Measurements from ENCODE around the gene HLF.

HLF gene

GRCh38 chr17:55330344-55330933 lies 65.7 kb downstream of the HLF start:
- Histone ChIP-seq H3K27ac (no peak overlapping the region), H3K36me3 (replicated peaks) (no peaks in the 10 kb centered on the region), H3K27me3 (replicated peaks) (no peaks in the 10 kb centered on the region), H3K4me3 (ENCODE audit: low read depth, low read length) (no peak overlapping the region)
- in situ Hi-C loops (cut with HindIII; ENCODE audit: low pct_ligation_motif_present, low sequenced_read_pairs) = no loop called here
- TF ChIP-seq CTCF (IDR thresholded peaks at IDR 0.05; ENCODE audit: low read depth, low read length, missing control alignments) = no peak
- DNase-seq = no peak

GRCh38 chr17:55332296-55333041 lies 67.7 kb downstream of the HLF start:
- no peaks in the 10 kb centered on the region for H3K36me3 ChIP-seq (replicated peaks)
- in situ Hi-C loops (cut with HindIII; ENCODE audit: low pct_ligation_motif_present, low sequenced_read_pairs) = no loop called here
- no peak for DNase-seq
- H3K27me3 ChIP-seq (replicated peaks) = no peaks in the 10 kb centered on the region
- H3K4me3 ChIP-seq (ENCODE audit: low read depth, low read length) = no peak overlapping the region
- no peak for TF ChIP-seq CTCF (IDR thresholded peaks at IDR 0.05; ENCODE audit: low read depth, low read length, missing control alignments)
- H3K27ac ChIP-seq = no peak overlapping the region

- DNase-seq = peak; percentile 21
- Histone ChIP-seq H3K4me3 (ENCODE audit: low read depth, low read length) (no peak overlapping the region), H3K27ac (no peak overlapping the region), H3K27me3 (replicated peaks) (no peaks in the 10 kb centered on the region), H3K36me3 (replicated peaks) (no peaks in the 10 kb centered on the region)
- TF ChIP-seq CTCF (IDR thresholded peaks at IDR 0.05; ENCODE audit: low read depth, low read length, missing control alignments) = no peak
- in situ Hi-C loops (cut with HindIII; ENCODE audit: low pct_ligation_motif_present, low sequenced_read_pairs) = no loop called here
Measured at GRCh38 chr17:55334285-55334684, 69.5 kb downstream of the HLF start.

- in situ Hi-C loops (cut with HindIII; ENCODE audit: low pct_ligation_motif_present, low sequenced_read_pairs) = no loop called here
- DNase-seq = no peak
- Histone ChIP-seq H3K4me3 (ENCODE audit: low read depth, low read length) (no peak overlapping the region), H3K27ac (no peak overlapping the region), H3K36me3 (replicated peaks) (no peaks in the 10 kb centered on the region), H3K27me3 (replicated peaks) (no peaks in the 10 kb centered on the region)
- no peak for TF ChIP-seq CTCF (IDR thresholded peaks at IDR 0.05; ENCODE audit: low read depth, low read length, missing control alignments)
Measured at GRCh38 chr17:55334881-55335540, 70.3 kb downstream of the HLF start.

GRCh38 chr17:55335625-55336024 lies 70.9 kb downstream of the HLF start:
- H3K27me3 ChIP-seq (replicated peaks) = no peaks in the 10 kb centered on the region
- TF ChIP-seq CTCF (IDR thresholded peaks at IDR 0.05; ENCODE audit: low read depth, low read length, missing control alignments) = no peak
- in situ Hi-C loops (cut with HindIII; ENCODE audit: low pct_ligation_motif_present, low sequenced_read_pairs) = no loop called here

More at GRCh38 chr17:55335625-55336024, 70.9 kb downstream of the HLF start:
- Histone ChIP-seq H3K27ac (no peak overlapping the region), H3K36me3 (replicated peaks) (no peaks in the 10 kb centered on the region), H3K4me3 (ENCODE audit: low read depth, low read length) (no peak overlapping the region)
- no peak for DNase-seq

All from brain microvascular endothelial cell (primary cell).